ENCODE measurements around the gene FGFR4.

Gene FGFR4

GRCh38 chr5:177132136-177133095 is 45.7 kb downstream of the FGFR4 start:
- no peak for DNase-seq

GRCh38 chr5:177133096-177133852 is 46.6 kb downstream of the FGFR4 start, which contains the start of gene NSD1:
Gene NSD1, plus strand, starts transcription at chr5:177133773. Its CDS starts 1,331 bp downstream, at chr5:177135104.
- DNase-seq = peak; percentile 52 to 58

GRCh38 chr5:177133853-177134696 is 47.4 kb downstream of the FGFR4 start:
- DNase-seq = peak; percentile 19 to 27

- DNase-seq = no peak
These were observed 48.0 kb downstream of the FGFR4 start for GRCh38 chr5:177134697-177135225.

GRCh38 chr5:177140312-177140711 is 53.6 kb downstream of the FGFR4 start:
- no peak for DNase-seq

- no peak for DNase-seq
These were observed 54.8 kb downstream of the FGFR4 start for GRCh38 chr5:177141496-177141895.

- DNase-seq = no peak
These were observed 55.4 kb downstream of the FGFR4 start for GRCh38 chr5:177142098-177142611.

GRCh38 chr5:177142778-177143177 is 56.1 kb downstream of the FGFR4 start:
- no peak for DNase-seq

- no peak for DNase-seq
These were observed 60.4 kb downstream of the FGFR4 start for GRCh38 chr5:177146891-177147638.

Measured in Kasumi-1 (cell line).